A549 (cell line): Measurements from ENCODE around the gene SGCA. TPM values are rescaled to one million over a fixed set of nuclear protein-coding genes. Genes with fewer than 3 reads are reported as not detected.

Source experiments
- ATAC-seq, 2 experiments: fragments of 200-7000 bp in 1 of 2; fragments of >200 bp in 1 of 2; cut with Nextera tagmentation in 1 of 2; cut with Tn5 transposase in 1 of 2; 3 replicates each; pipeline versions ENCODE4 v1.8.0 to v1.9.1; 2018 to 2020; ENCODE audit warnings: mild to moderate bottlenecking in 1 of 2, moderate library complexity in 1 of 2
- CTCF ChIA-PET: fragments of 300-600 bp; sonication (Branson Sonifier 250); formaldehyde crosslinking; extraction: SDS; loops from one replicate; lab custom pipeline; 2021; ENCODE audit warnings: antibody characterized with exemption, inconsistent platforms; lab: Yijun Ruan, JAX
- POLR2A ChIA-PET: fragments of 350-600 bp; formaldehyde crosslinking; extraction: SDS; loops from one replicate; lab custom pipeline; 2021; ENCODE audit warnings: antibody characterized with exemption, inconsistent platforms; lab: Yijun Ruan, JAX
- DNase-seq, 2 experiments: peaks; one replicate each; pipeline versions ENCODE4 v3.0.0 to v3.0.0-alpha.2; 2011 to 2016; ENCODE audit warnings: low read depth in 1 of 2, low spot score in 1 of 2
- FAIRE-seq: peaks from 2 replicates; lab custom pipeline; 2011; peaks lifted over from hg19 to GRCh38; lab: Jason Lieb, UNC
- H3K27ac ChIP-seq, 2 experiments: fragments of >200 bp; sonication (Bioruptor Twin); formaldehyde crosslinking; 3 replicates each; pipeline ENCODE4 v1.5.1; 2016 to 2017
- H3K4me1 ChIP-seq: fragments of >200 bp; sonication (Bioruptor Twin); formaldehyde crosslinking; 3 replicates; pipeline ENCODE4 v1.6.1; 2016
- H3K4me2 ChIP-seq: fragments of >200 bp; sonication (Bioruptor Twin); formaldehyde crosslinking; 3 replicates; pipeline ENCODE4 v1.6.1; 2016
- H3K4me3 ChIP-seq: fragments of >200 bp; sonication (Bioruptor Twin); formaldehyde crosslinking; 3 replicates; pipeline ENCODE4 v1.5.1; 2016
- H3K9me3 ChIP-seq: fragments of >200 bp; sonication (Bioruptor Twin); formaldehyde crosslinking; 3 replicates; pipeline ENCODE4 v1.6.1; 2016
- CBX2 ChIP-seq: fragments of 200-600 bp; sonication (generic); IDR thresholded peaks from 2 replicates; pipeline ENCODE4 v1.6.1; 2016; ENCODE audit warnings: low read depth, mild to moderate bottlenecking, borderline replicate concordance
- CHD2 ChIP-seq: fragments of 150-350 bp; IDR thresholded peaks from 2 replicates; pipeline ENCODE4 v1.6.1; 2014; ENCODE audit warnings: low read length; ENCODE audit not compliant: partially characterized antibody
- EP300 ChIP-seq, 2 experiments: fragments of >200 bp; sonication (Bioruptor Twin); formaldehyde crosslinking; IDR thresholded peaks; 2 replicates in 1 of 2; 3 replicates in 1 of 2; pipeline ENCODE4 v1.6.1; 2016 to 2017
- FOSB ChIP-seq: fragments of 250-450 bp; sonication (Bioruptor Pico); IDR thresholded peaks from 2 replicates; pipeline ENCODE4 v1.5.0; 2020; ENCODE audit warnings: mild to moderate bottlenecking, moderate library complexity
- HDAC2 ChIP-seq: fragments of 200-600 bp; sonication (generic); IDR thresholded peaks from 2 replicates; pipeline ENCODE4 v1.6.1; 2016
- HOXB5 ChIP-seq: fragments of 250-450 bp; sonication (Bioruptor Pico); IDR thresholded peaks from 2 replicates; pipeline ENCODE4 v1.5.0; 2020; ENCODE audit warnings: mild to moderate bottlenecking, moderate library complexity
- JUN ChIP-seq, 2 experiments: fragments of >200 bp; sonication (Bioruptor Twin); formaldehyde crosslinking; IDR thresholded peaks; 2 replicates in 1 of 2; 3 replicates in 1 of 2; pipeline ENCODE4 v1.6.1; 2016 to 2017
- KDM1A ChIP-seq: fragments of 200-600 bp; sonication (generic); IDR thresholded peaks from 2 replicates; pipeline ENCODE4 v1.6.1; 2016; ENCODE audit warnings: low read depth, mild to moderate bottlenecking
- MAZ ChIP-seq: fragments of 150-350 bp; IDR thresholded peaks from 2 replicates; pipeline ENCODE4 v1.6.1; 2014; ENCODE audit warnings: antibody characterized with exemption, low read depth, low read length, borderline replicate concordance
- MYC ChIP-seq: IDR thresholded peaks from 2 replicates; pipeline ENCODE4 v1.6.1; 2012; ENCODE audit warnings: mild to moderate bottlenecking, inconsistent platforms, low read length, improper control_type of control experiment, borderline replicate concordance
- PHF8 ChIP-seq: fragments of 200-600 bp; sonication (generic); IDR thresholded peaks from 2 replicates; pipeline ENCODE4 v1.6.1; 2016; ENCODE audit warnings: low read depth, mild to moderate bottlenecking, antibody characterized with exemption, moderate library complexity, borderline replicate concordance
- POLR2A ChIP-seq: IDR thresholded peaks from 2 replicates; pipeline ENCODE4 v1.6.1; 2012; ENCODE audit warnings: mild to moderate bottlenecking, low read length
- RAD21 ChIP-seq, 2 experiments: fragments of >200 bp in 1 of 2; sonication (Bioruptor Twin) in 1 of 2; formaldehyde crosslinking in 1 of 2; IDR thresholded peaks in 1 of 2; conservative IDR thresholded peaks in 1 of 2; 2 replicates in 1 of 2; 3 replicates in 1 of 2; pipeline ENCODE4 v1.6.1; 2012 to 2018; ENCODE audit warnings: inconsistent platforms in 1 of 2
- RARB ChIP-seq: fragments of 250-450 bp; sonication (Bioruptor Pico); IDR thresholded peaks from 2 replicates; pipeline ENCODE4 v1.8.0; 2021; ENCODE audit warnings: mild to moderate bottlenecking, moderate library complexity
- SREBF2 ChIP-seq: fragments of 450-650 bp; IDR thresholded peaks from 2 replicates; pipeline ENCODE4 v1.6.1; 2014; ENCODE audit warnings: mild to moderate bottlenecking, moderate library complexity
- ZC3H11A ChIP-seq: fragments of 450-650 bp; IDR thresholded peaks from 2 replicates; pipeline ENCODE4 v1.6.1; 2014; ENCODE audit warnings: antibody characterized with exemption, mild to moderate bottlenecking
- ZSCAN20 ChIP-seq: fragments of 250-450 bp; sonication (Bioruptor Pico); IDR thresholded peaks from 2 replicates; pipeline ENCODE4 v1.8.0; 2022; ENCODE audit warnings: mild to moderate bottlenecking, moderate library complexity
- WGBS: methylation state at CpG from one replicate; pipeline ENCODE4 v1.1.6; 2017; ENCODE audit errors: missing lambda C conversion rate; 5-methylcytosine and 5-hydroxymethylcytosine counted together
- polyA plus RNA-seq, 4 experiments: library from polyadenylated mRNA; depleted of rRNA in 3 of 4; stranded (reverse); fragments of >200 nt; fragmentation: RNase III in 1 of 4; extraction: RNeasy Plus Mini Kit Qiagen cat#74134 plus additional on column Dnase treatment in 1 of 4; gene quantifications; 2 replicates in 3 of 4; 3 replicates in 1 of 4; pipeline ENCODE4 v1.2.3, GENCODE V29; 2011 to 2017
- TF ChIP-seq, protein P1 (sequence below): fragments of 250-450 bp; sonication (Bioruptor Pico); IDR thresholded peaks from 2 replicates; pipeline ENCODE4 v1.5.0; 2021; ENCODE audit warnings: mild to moderate bottlenecking, moderate library complexity, borderline replicate concordance
- TF ChIP-seq, protein P2 (sequence below): fragments of 250-450 bp; sonication (Bioruptor Pico); IDR thresholded peaks from 2 replicates; pipeline ENCODE4 v1.5.0; 2020; ENCODE audit warnings: low read depth, mild to moderate bottlenecking, moderate library complexity
- TF ChIP-seq, protein P3 (sequence below): IDR thresholded peaks from 2 replicates; pipeline ENCODE4 v1.6.1; 2012
- TF ChIP-seq, protein P4 (sequence below): fragments of >200 bp; sonication (Bioruptor Twin); formaldehyde crosslinking; IDR thresholded peaks from 3 replicates; pipeline ENCODE4 v1.6.1; 2016
- TF ChIP-seq, protein P5 (sequence below): IDR thresholded peaks from 2 replicates; pipeline ENCODE4 v1.6.1; 2012
- TF ChIP-seq, protein P6 (sequence below): IDR thresholded peaks from 2 replicates; pipeline ENCODE4 v1.6.1; 2012; ENCODE audit warnings: low read depth, borderline replicate concordance
- TF ChIP-seq, protein P7 (sequence below): fragments of 150-350 bp; IDR thresholded peaks from 2 replicates; pipeline ENCODE4 v1.6.1; 2014; ENCODE audit warnings: low read depth, mild to moderate bottlenecking, low read length

Gene SGCA
- polyA plus RNA-seq, 2 of the 4 experiments (the other 2 are of a cell fraction), result 0.44 to 3.4 TPM

DNA sequence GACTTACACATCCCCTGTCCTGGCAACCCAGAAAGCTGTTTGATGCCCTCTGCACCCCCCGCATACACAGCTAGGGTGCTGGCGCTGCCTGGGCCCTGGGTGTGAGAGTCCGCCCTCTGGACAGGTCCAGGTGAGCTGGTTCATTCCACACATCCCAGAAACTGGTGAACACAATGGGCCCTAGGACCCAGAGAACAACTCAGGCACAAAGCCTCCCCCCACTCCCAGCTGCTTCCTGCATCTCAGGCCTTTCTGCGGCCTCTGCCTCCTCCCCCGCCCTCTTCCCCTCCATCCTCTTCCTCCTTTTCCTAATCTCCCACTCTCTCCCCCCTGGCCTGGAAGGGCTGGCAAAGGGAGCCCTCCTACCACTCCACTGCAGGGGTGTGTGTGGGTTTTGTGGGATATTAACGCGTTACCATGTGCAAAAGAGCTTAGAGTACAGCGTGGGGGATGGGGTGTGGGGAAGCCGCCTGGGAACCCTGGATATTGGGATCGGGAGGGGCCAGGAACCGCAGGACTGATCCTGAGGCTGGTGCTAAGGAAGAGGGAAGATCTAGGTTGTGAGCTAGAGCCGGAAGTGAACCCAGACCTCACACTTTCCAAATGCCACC, 13.8 kb upstream of the SGCA start:
- CTCF ChIA-PET, result interaction anchor here (0.6 to 60.2 kb wide), 18 partner anchors 9 to 210 kb away, joined by 3 to 1356 read pairs (median 4); partner anchors contain the start of genes PDK2 and SGCA
- Histone ChIP-seq H3K4me2 (peak overlapping the region; percentile 95), H3K4me3 (peak overlapping the region; percentile 86), H3K4me1 (peaks cover 41% of the 10 kb centered on the region), H3K9me3 (no peaks in the 10 kb centered on the region), H3K27ac (peak overlapping the region; percentile 96 to 98)
- POLR2A ChIA-PET, result interaction anchor here (0.5 to 2.2 kb wide), 13 partner anchors 9 to 328 kb away, joined by 3 to 21 read pairs (median 3); partner anchors contain the start of genes PDK2 and SGCA
- DNase-seq (peak; percentile 96 to 99), FAIRE-seq (no peak), ATAC-seq (peak; percentile 75 to 85)
- 3% methylated on average over 12 of the region's 12 CpGs for whole genome bisulfite sequencing
- TF ChIP-seq, protein P1, sequence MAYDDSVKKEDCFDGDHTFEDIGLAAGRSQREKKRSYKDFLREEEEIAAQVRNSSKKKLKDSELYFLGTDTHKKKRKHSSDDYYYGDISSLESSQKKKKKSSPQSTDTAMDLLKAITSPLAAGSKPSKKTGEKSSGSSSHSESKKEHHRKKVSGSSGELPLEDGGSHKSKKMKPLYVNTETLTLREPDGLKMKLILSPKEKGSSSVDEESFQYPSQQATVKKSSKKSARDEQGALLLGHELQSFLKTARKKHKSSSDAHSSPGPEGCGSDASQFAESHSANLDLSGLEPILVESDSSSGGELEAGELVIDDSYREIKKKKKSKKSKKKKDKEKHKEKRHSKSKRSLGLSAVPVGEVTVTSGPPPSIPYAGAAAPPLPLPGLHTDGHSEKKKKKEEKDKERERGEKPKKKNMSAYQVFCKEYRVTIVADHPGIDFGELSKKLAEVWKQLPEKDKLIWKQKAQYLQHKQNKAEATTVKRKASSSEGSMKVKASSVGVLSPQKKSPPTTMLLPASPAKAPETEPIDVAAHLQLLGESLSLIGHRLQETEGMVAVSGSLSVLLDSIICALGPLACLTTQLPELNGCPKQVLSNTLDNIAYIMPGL (CRISPR knock-in tag), result 0 out of 2 replicates have a peak, but pooled peaks have one; percentile 15
- TF ChIP-seq JUN (IDR thresholded peaks at IDR 0.05) (peak in 1 of 2 experiments; percentile 84; a peak in 4 of 5 replicates), CHD2 (no peak), ZSCAN20 (CRISPR knock-in tag) (no peak), POLR2A (peak; percentile 39; the same call in 1 of the 2 replicates), HDAC2 (0 out of 2 replicates have a peak, but pooled peaks have one; percentile 71), FOSB (no peak), KDM1A (peak; percentile 51; the same call in 1 of the 2 replicates), RAD21 (conservative IDR thresholded peaks at IDR 0.05 in 1 of 2, IDR thresholded peaks at IDR 0.05 in 1 of 2) (peak in 1 of 2 experiments; percentile 3; a peak in 1 of 5 replicates), EP300 (IDR thresholded peaks at IDR 0.05) (0 out of 5 replicates have a peak, but pooled peaks of 1 of the 2 experiments have one; percentile 24), MAZ (no peak), ZC3H11A (no peak), MYC (peak; percentile 76; the same call in 1 of the 2 replicates), CBX2 (no peak), HOXB5 (CRISPR knock-in tag) (peak; percentile 40; the same call in 1 of the 2 replicates), SREBF2 (no peak), RARB (0 out of 2 replicates have a peak, but pooled peaks have one; percentile 44), PHF8 (peak; percentile 50; the same call in 1 of the 2 replicates)
- TF ChIP-seq, protein P2, sequence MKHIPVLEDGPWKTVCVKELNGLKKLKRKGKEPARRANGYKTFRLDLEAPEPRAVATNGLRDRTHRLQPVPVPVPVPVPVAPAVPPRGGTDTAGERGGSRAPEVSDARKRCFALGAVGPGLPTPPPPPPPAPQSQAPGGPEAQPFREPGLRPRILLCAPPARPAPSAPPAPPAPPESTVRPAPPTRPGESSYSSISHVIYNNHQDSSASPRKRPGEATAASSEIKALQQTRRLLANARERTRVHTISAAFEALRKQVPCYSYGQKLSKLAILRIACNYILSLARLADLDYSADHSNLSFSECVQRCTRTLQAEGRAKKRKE, result no peak
- TF ChIP-seq, protein P3, sequence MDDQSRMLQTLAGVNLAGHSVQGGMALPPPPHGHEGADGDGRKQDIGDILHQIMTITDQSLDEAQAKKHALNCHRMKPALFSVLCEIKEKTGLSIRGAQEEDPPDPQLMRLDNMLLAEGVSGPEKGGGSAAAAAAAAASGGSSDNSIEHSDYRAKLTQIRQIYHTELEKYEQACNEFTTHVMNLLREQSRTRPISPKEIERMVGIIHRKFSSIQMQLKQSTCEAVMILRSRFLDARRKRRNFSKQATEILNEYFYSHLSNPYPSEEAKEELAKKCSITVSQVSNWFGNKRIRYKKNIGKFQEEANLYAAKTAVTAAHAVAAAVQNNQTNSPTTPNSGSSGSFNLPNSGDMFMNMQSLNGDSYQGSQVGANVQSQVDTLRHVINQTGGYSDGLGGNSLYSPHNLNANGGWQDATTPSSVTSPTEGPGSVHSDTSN, result peak; percentile 89
- TF ChIP-seq, protein P4, sequence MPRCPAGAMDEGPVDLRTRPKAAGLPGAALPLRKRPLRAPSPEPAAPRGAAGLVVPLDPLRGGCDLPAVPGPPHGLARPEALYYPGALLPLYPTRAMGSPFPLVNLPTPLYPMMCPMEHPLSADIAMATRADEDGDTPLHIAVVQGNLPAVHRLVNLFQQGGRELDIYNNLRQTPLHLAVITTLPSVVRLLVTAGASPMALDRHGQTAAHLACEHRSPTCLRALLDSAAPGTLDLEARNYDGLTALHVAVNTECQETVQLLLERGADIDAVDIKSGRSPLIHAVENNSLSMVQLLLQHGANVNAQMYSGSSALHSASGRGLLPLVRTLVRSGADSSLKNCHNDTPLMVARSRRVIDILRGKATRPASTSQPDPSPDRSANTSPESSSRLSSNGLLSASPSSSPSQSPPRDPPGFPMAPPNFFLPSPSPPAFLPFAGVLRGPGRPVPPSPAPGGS, result no peak
- TF ChIP-seq, protein P5, sequence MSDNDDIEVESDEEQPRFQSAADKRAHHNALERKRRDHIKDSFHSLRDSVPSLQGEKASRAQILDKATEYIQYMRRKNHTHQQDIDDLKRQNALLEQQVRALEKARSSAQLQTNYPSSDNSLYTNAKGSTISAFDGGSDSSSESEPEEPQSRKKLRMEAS, result peak; percentile 79
- TF ChIP-seq, protein P6, sequence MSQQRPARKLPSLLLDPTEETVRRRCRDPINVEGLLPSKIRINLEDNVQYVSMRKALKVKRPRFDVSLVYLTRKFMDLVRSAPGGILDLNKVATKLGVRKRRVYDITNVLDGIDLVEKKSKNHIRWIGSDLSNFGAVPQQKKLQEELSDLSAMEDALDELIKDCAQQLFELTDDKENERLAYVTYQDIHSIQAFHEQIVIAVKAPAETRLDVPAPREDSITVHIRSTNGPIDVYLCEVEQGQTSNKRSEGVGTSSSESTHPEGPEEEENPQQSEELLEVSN, result 0 out of 2 replicates have a peak, but pooled peaks have one; percentile 37
- TF ChIP-seq, protein P7, sequence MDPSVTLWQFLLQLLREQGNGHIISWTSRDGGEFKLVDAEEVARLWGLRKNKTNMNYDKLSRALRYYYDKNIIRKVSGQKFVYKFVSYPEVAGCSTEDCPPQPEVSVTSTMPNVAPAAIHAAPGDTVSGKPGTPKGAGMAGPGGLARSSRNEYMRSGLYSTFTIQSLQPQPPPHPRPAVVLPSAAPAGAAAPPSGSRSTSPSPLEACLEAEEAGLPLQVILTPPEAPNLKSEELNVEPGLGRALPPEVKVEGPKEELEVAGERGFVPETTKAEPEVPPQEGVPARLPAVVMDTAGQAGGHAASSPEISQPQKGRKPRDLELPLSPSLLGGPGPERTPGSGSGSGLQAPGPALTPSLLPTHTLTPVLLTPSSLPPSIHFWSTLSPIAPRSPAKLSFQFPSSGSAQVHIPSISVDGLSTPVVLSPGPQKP, result no peak
